ENCODE data around the gene UIMC1. TPM values are rescaled to one million over a fixed set of nuclear protein-coding genes. Genes with fewer than 3 reads are reported as not detected.

The UIMC1 gene
- total and polyA plus RNA-seq, 5 donors from 2014 or later = 18.0 to 80.7 (median 22.9) TPM

DNA sequence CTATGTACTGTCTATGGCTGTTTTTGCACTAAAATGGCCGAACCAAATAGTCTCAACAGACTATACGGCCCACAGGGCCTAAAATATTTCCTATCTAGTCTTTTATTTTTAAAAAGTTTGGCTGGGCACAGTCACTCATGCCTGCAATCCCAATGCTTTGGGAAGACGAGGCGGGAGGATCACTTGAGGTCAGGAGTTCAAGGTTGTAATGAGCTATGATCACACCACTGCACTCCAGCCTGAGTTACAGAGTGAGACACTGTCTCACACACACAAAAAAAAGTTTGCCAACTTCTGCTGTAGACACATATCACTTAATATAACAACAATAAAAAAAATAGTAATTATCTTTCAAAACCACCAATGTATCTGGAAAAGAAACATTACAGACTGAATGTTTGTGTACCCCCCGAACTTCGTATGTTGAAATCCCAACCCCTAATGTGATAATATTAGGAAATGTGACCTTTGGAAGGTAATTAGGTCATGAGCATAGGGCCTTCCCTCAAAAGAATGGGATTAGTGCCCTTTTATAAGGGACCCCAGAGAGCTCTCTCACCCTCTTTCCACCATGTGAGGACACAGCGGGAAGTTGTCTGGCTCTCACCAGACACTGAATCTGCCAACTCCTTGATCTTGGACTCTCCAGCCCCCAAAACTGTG, 53.9 kb downstream of the UIMC1 start:
- H3K4me1 Mint-ChIP-seq = peaks cover 0 to 23% (median 6%) of the 10 kb centered on the region in 4 donors
- Histone ChIP-seq H3K4me3 (ENCODE audit: low read depth, low read length) (no peak overlapping the region), H3K9me3 (ENCODE audit: control insufficient read depth in 2 of 2, low read length in 2 of 2) (no peaks in the 10 kb centered on the region), H3K27me3 (ENCODE audit: control insufficient read depth, insufficient read depth, low read length) (no peaks in the 10 kb centered on the region), H3K27ac (ENCODE audit: insufficient read depth, low read length, poor library complexity, severe bottlenecking) (no peak overlapping the region), H3K36me3 (ENCODE audit: control insufficient read depth, insufficient read depth, low read length) (peaks cover 75% of the 10 kb centered on the region), H3K4me1 (ENCODE audit: control insufficient read depth, insufficient read depth, low read length, poor library complexity, severe bottlenecking) (no peaks in the 10 kb centered on the region)
- ATAC-seq (ENCODE audit: low read depth in 2 of 2) (no peak), DNase-seq (no peak)
- H3K4me3 Mint-ChIP-seq = no peak overlapping the region
- no peaks in the 10 kb centered on the region for H3K27me3 Mint-ChIP-seq
- H3K27ac Mint-ChIP-seq = no peak overlapping the region
- peaks cover 31% of the 10 kb centered on the region for H3K36me3 Mint-ChIP-seq
- H3K9me3 Mint-ChIP-seq = no peaks in the 10 kb centered on the region

DNA sequence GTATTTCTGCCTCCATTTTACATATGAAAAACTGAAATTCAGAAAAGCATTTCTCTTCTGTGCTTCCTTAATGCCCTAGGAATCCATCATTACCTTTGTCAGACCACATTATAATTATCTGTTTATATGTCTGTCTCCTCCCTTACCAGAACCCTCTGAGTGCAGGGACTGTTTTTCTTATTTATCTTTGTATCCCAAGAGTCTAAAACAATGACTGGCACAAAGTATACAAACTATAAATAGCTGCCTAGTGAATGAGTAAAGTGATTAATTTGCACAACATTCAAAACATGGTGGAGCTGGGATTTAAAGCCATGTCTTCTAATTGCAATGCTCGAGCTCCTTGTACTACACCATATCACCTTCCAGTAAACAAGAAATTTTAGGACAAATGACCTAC, 58.1 kb downstream of the UIMC1 start:
- no peak overlapping the region for H3K27ac Mint-ChIP-seq
- peaks cover 70% of the 10 kb centered on the region for H3K36me3 ChIP-seq (ENCODE audit: control insufficient read depth, insufficient read depth, low read length)
- H3K36me3 Mint-ChIP-seq = peaks cover 36% of the 10 kb centered on the region

DNA sequence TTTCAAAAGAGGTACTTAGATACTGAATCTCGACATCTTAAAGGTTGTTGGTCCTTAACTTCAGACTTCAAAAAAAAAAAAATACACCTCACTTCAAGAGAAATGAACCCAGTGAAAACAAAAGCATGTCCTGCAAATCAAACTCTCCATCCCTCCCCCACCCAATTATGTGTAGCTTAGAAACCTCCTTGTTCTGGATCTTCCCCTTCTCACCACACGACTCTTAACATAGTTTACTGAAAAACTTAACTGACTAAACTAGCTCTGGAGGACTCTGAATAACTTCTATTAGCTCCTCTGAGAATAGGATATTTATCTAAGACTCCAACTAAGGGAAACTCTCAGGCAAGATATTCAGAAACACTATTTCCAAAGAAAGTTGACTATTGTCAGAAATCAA, 58.7 kb downstream of the UIMC1 start:
- Mint-ChIP-seq H3K9me3 (no peaks in the 10 kb centered on the region), H3K4me1 (peaks cover 0 to 11% (median 6%) of the 10 kb centered on the region in 4 donors), H3K36me3 (peaks cover 36% of the 10 kb centered on the region), H3K4me3 (no peak overlapping the region), H3K27me3 (no peaks in the 10 kb centered on the region), H3K27ac (no peak overlapping the region)
- Histone ChIP-seq H3K27ac (ENCODE audit: insufficient read depth, low read length, poor library complexity, severe bottlenecking) (no peak overlapping the region), H3K27me3 (ENCODE audit: control insufficient read depth, insufficient read depth, low read length) (no peaks in the 10 kb centered on the region), H3K4me3 (ENCODE audit: low read depth, low read length) (no peak overlapping the region), H3K4me1 (ENCODE audit: control insufficient read depth, insufficient read depth, low read length, poor library complexity, severe bottlenecking) (no peaks in the 10 kb centered on the region), H3K9me3 (ENCODE audit: control insufficient read depth in 2 of 2, low read length in 2 of 2) (no peaks in the 10 kb centered on the region), H3K36me3 (ENCODE audit: control insufficient read depth, insufficient read depth, low read length) (peaks cover 71% of the 10 kb centered on the region)
- DNase-seq (no peak), ATAC-seq (ENCODE audit: low read depth in 2 of 2) (no peak)

More for the DNA sequence above, 58.1 kb downstream of the UIMC1 start:
- no peaks in the 10 kb centered on the region for H3K9me3 ChIP-seq (ENCODE audit: control insufficient read depth in 2 of 2, low read length in 2 of 2)
- no peak overlapping the region for H3K27ac ChIP-seq (ENCODE audit: insufficient read depth, low read length, poor library complexity, severe bottlenecking)
- Mint-ChIP-seq H3K4me1 (peaks cover 0 to 11% (median 6%) of the 10 kb centered on the region in 4 donors), H3K9me3 (no peaks in the 10 kb centered on the region), H3K27me3 (no peaks in the 10 kb centered on the region), H3K4me3 (no peak overlapping the region)
- no peaks in the 10 kb centered on the region for H3K4me1 ChIP-seq (ENCODE audit: control insufficient read depth, insufficient read depth, low read length, poor library complexity, severe bottlenecking)
- ATAC-seq (ENCODE audit: low read depth in 2 of 2) (no peak), DNase-seq (no peak)
- no peaks in the 10 kb centered on the region for H3K27me3 ChIP-seq (ENCODE audit: control insufficient read depth, insufficient read depth, low read length)
- H3K4me3 ChIP-seq (ENCODE audit: low read depth, low read length) = no peak overlapping the region

DNA sequence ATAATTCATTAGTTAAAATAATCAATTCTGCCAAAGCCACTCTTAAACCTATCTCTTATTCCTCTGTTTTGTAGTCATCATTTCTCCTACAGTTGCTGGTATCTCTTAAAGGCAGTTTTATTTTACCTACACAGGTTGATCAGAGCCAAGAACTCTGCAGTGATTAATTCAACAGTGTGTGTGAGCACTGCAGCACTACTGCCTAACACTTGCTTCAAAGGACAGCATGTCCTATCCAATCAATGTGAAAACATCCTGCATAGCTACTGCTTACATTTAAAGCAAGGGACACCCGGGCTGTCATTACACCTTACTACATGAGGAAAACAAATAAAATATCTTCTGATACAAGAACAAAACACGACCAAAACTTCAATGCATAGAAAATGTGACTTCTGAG, 62.3 kb downstream of the UIMC1 start:
- Mint-ChIP-seq H3K4me1 (peaks cover 0 to 6% (median 3%) of the 10 kb centered on the region in 4 donors), H3K4me3 (no peak overlapping the region), H3K9me3 (no peaks in the 10 kb centered on the region), H3K27ac (no peak overlapping the region), H3K36me3 (peaks cover 28% of the 10 kb centered on the region), H3K27me3 (no peaks in the 10 kb centered on the region)
- H3K9me3 ChIP-seq (ENCODE audit: control insufficient read depth in 2 of 2, low read length in 2 of 2) = no peaks in the 10 kb centered on the region
- no peak overlapping the region for H3K27ac ChIP-seq (ENCODE audit: insufficient read depth, low read length, poor library complexity, severe bottlenecking)
- no peak overlapping the region for H3K4me3 ChIP-seq (ENCODE audit: low read depth, low read length)
- H3K27me3 ChIP-seq (ENCODE audit: control insufficient read depth, insufficient read depth, low read length) = no peaks in the 10 kb centered on the region
- H3K4me1 ChIP-seq (ENCODE audit: control insufficient read depth, insufficient read depth, low read length, poor library complexity, severe bottlenecking) = no peaks in the 10 kb centered on the region
- ATAC-seq (ENCODE audit: low read depth in 2 of 2) (no peak), DNase-seq (no peak)
- H3K36me3 ChIP-seq (ENCODE audit: control insufficient read depth, insufficient read depth, low read length) = peaks cover 69% of the 10 kb centered on the region

DNA sequence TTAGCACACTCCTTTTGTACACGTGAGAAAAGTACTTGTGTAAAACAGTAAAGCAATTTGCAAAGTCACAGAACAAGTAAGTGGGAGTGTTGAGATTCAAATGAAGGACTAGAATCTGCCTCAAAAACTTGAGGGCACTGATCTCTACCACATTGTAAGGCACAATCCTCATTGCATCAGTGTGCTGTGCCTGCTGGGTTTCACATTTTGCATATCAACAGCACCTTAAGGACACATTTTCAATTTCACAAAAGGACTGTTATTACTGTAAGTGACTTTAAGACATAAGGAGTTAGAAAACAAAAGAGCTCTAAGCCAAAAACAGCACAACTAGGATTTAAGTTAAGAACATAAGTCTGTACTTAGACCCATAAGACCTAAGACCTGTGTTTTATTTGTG, 62.8 kb downstream of the UIMC1 start:
- Mint-ChIP-seq H3K27me3 (no peaks in the 10 kb centered on the region), H3K9me3 (no peaks in the 10 kb centered on the region), H3K36me3 (peaks cover 27% of the 10 kb centered on the region), H3K4me1 (peaks cover 0 to 6% (median 3%) of the 10 kb centered on the region in 4 donors), H3K4me3 (no peak overlapping the region), H3K27ac (no peak overlapping the region)
- Histone ChIP-seq H3K9me3 (ENCODE audit: control insufficient read depth in 2 of 2, low read length in 2 of 2) (no peaks in the 10 kb centered on the region), H3K27me3 (ENCODE audit: control insufficient read depth, insufficient read depth, low read length) (no peaks in the 10 kb centered on the region), H3K36me3 (ENCODE audit: control insufficient read depth, insufficient read depth, low read length) (peaks cover 66% of the 10 kb centered on the region), H3K4me1 (ENCODE audit: control insufficient read depth, insufficient read depth, low read length, poor library complexity, severe bottlenecking) (no peaks in the 10 kb centered on the region), H3K4me3 (ENCODE audit: low read depth, low read length) (no peak overlapping the region), H3K27ac (ENCODE audit: insufficient read depth, low read length, poor library complexity, severe bottlenecking) (no peak overlapping the region)
- DNase-seq (no peak), ATAC-seq (ENCODE audit: low read depth in 2 of 2) (no peak)

DNA sequence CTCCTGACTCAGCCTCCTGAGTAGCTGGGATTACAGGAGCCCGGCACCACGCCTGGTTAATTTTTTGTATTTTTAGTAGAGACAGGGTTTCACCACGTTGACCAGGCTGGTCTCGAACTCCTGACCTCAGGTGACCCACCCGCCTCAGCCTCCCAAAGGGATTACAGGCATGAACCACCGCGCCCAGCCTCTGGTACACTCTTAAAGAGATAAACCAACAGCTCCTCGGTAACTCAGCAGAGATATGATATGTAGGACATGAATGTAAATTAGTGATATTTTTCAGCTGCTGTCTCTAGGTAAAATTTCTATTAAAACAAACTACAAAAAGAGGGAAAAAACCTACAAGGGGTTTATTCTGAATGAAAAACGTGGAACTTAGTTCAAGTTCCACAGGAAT, 64.6 kb downstream of the UIMC1 start:
- peaks cover 23% of the 10 kb centered on the region for H3K36me3 Mint-ChIP-seq
- Histone ChIP-seq H3K36me3 (ENCODE audit: control insufficient read depth, insufficient read depth, low read length) (peaks cover 60% of the 10 kb centered on the region), H3K4me1 (ENCODE audit: control insufficient read depth, insufficient read depth, low read length, poor library complexity, severe bottlenecking) (no peaks in the 10 kb centered on the region), H3K27me3 (ENCODE audit: control insufficient read depth, insufficient read depth, low read length) (no peaks in the 10 kb centered on the region), H3K27ac (ENCODE audit: insufficient read depth, low read length, poor library complexity, severe bottlenecking) (no peak overlapping the region), H3K9me3 (ENCODE audit: control insufficient read depth in 2 of 2, low read length in 2 of 2) (no peaks in the 10 kb centered on the region), H3K4me3 (ENCODE audit: low read depth, low read length) (no peak overlapping the region)
- H3K4me1 Mint-ChIP-seq = peaks cover 0 to 9% (median 3%) of the 10 kb centered on the region in 4 donors
- no peak overlapping the region for H3K27ac Mint-ChIP-seq
- H3K4me3 Mint-ChIP-seq = no peak overlapping the region
- no peak for DNase-seq
- no peaks in the 10 kb centered on the region for H3K9me3 Mint-ChIP-seq
- no peak for ATAC-seq (ENCODE audit: low read depth in 2 of 2)
- H3K27me3 Mint-ChIP-seq = no peaks in the 10 kb centered on the region

DNA sequence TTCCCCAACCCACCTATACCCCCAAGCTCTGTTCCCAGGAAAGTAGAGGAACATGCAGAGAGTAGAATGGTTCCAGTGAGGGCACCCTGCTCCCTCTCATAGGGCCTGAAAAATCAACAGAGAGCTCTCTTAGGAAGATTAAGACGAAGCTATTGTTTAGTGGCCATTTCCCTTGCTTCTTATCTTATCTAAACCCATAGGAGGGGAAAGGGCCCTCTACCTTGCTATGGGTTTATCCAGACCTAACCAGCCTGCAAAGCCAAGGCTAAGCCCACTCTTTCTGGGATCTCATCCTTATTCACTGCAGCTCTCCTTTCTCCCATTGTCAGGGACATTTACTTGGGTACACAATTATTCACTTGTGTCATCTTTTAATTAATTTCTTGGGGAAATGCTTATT, 68.1 kb downstream of the UIMC1 start:
- H3K27ac Mint-ChIP-seq = no peak overlapping the region
- Histone ChIP-seq H3K9me3 (ENCODE audit: control insufficient read depth in 2 of 2, low read length in 2 of 2) (no peaks in the 10 kb centered on the region), H3K27me3 (ENCODE audit: control insufficient read depth, insufficient read depth, low read length) (no peaks in the 10 kb centered on the region), H3K4me3 (ENCODE audit: low read depth, low read length) (no peak overlapping the region), H3K27ac (ENCODE audit: insufficient read depth, low read length, poor library complexity, severe bottlenecking) (no peak overlapping the region), H3K36me3 (ENCODE audit: control insufficient read depth, insufficient read depth, low read length) (peaks cover 41% of the 10 kb centered on the region), H3K4me1 (ENCODE audit: control insufficient read depth, insufficient read depth, low read length, poor library complexity, severe bottlenecking) (no peaks in the 10 kb centered on the region)
- ATAC-seq (ENCODE audit: low read depth in 2 of 2) = no peak
- peaks cover 0 to 14% (median 0%) of the 10 kb centered on the region in 4 donors for H3K4me1 Mint-ChIP-seq
- no peaks in the 10 kb centered on the region for H3K27me3 Mint-ChIP-seq
- peaks cover 0 to 2% (median 0%) of the 10 kb centered on the region in 7 donors for H3K9me3 Mint-ChIP-seq
- H3K4me3 Mint-ChIP-seq = peak overlapping the region in 1 of 4 donors; percentile 23
- no peak for DNase-seq
- H3K36me3 Mint-ChIP-seq = peaks cover 19% of the 10 kb centered on the region

DNA sequence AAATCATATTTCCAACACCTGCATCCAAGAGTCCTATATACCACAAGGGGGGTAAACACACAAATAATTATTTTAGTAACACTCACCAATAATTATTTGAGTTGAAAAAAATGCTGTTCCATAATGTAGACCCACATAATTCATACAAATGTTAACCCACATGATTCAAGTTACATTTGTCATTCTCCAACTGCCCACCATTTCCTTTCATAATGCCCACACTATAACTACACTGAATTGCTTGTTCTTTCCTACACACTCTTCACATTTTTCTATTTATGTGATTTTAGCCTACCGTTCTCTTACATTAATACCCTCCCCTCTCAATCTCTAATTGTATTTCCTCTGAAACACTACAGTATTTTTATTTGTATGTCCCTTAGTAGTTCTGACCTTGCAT, 71.6 kb downstream of the UIMC1 start:
- no peaks in the 10 kb centered on the region for H3K27me3 Mint-ChIP-seq
- H3K36me3 ChIP-seq (ENCODE audit: control insufficient read depth, insufficient read depth, low read length) = peaks cover 33% of the 10 kb centered on the region
- H3K9me3 Mint-ChIP-seq = peaks cover 0 to 2% (median 0%) of the 10 kb centered on the region in 7 donors
- no peaks in the 10 kb centered on the region for H3K4me1 ChIP-seq (ENCODE audit: control insufficient read depth, insufficient read depth, low read length, poor library complexity, severe bottlenecking)
- no peak overlapping the region for H3K4me3 ChIP-seq (ENCODE audit: low read depth, low read length)
- no peak overlapping the region for H3K27ac ChIP-seq (ENCODE audit: insufficient read depth, low read length, poor library complexity, severe bottlenecking)
- no peak for ATAC-seq (ENCODE audit: low read depth in 2 of 2)
- DNase-seq = no peak
- H3K4me1 Mint-ChIP-seq = peaks cover 4 to 24% (median 10%) of the 10 kb centered on the region in 4 donors
- H3K4me3 Mint-ChIP-seq = no peak overlapping the region
- peaks cover 28% of the 10 kb centered on the region for H3K36me3 Mint-ChIP-seq
- no peaks in the 10 kb centered on the region for H3K9me3 ChIP-seq (ENCODE audit: control insufficient read depth in 2 of 2, low read length in 2 of 2)
- peak overlapping the region in 1 of 3 donors; percentile 5 for H3K27ac Mint-ChIP-seq
- H3K27me3 ChIP-seq (ENCODE audit: control insufficient read depth, insufficient read depth, low read length) = no peaks in the 10 kb centered on the region
